Epithelial cell of esophagus (primary cell): Measurements from ENCODE around the gene ESR1.

ENCODE experiments used
- DNase-seq: peaks from one replicate; pipeline ENCODE4 v3.0.0; 2010; ENCODE audit warnings: low read depth
- H3K4me3 ChIP-seq: 2 replicates; pipeline ENCODE4 v1.5.1; 2011; ENCODE audit warnings: mild to moderate bottlenecking, low read length, control low read depth
- TF ChIP-seq, protein P1 (sequence below): IDR thresholded peaks from 2 replicates; pipeline ENCODE4 v1.5.1; 2011; ENCODE audit warnings: low read depth, mild to moderate bottlenecking, low read length, control low read depth, inconsistent platforms; ENCODE audit not compliant: insufficient read depth; ENCODE audit errors: missing control alignments

The ESR1 gene

DNA sequence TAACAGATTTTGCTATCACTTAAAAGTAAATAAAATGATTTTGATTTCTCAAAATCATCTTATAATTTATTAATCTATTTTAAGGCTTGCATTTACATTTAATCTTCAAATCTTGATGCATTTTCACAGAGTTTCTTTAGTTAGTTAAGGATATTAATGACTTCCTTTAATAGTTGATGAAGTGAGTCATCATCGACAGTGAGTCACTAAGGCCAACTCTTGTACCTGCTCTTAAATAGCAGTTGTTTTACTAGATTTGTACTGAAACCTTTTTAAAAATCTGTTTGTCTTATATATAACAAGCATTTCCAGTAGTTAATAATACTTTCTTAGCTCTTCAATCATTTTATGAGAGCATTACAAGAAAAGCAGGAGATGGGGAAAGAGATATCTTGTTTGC is 191.7 kb downstream of the ESR1 start:
- TF ChIP-seq, protein P1, sequence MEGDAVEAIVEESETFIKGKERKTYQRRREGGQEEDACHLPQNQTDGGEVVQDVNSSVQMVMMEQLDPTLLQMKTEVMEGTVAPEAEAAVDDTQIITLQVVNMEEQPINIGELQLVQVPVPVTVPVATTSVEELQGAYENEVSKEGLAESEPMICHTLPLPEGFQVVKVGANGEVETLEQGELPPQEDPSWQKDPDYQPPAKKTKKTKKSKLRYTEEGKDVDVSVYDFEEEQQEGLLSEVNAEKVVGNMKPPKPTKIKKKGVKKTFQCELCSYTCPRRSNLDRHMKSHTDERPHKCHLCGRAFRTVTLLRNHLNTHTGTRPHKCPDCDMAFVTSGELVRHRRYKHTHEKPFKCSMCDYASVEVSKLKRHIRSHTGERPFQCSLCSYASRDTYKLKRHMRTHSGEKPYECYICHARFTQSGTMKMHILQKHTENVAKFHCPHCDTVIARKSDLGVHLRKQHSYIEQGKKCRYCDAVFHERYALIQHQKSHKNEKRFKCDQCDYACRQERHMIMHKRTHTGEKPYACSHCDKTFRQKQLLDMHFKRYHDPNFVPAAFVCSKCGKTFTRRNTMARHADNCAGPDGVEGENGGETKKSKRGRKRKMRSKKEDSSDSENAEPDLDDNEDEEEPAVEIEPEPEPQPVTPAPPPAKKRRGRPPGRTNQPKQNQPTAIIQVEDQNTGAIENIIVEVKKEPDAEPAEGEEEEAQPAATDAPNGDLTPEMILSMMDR, result no peak
- no peak overlapping the region for H3K4me3 ChIP-seq
- peak; percentile 57 for DNase-seq

GRCh38 chr6:152001408-152001807 is 193.9 kb downstream of the ESR1 start:
- no peak overlapping the region for H3K4me3 ChIP-seq
- TF ChIP-seq, protein P1, result no peak
- DNase-seq, result no peak

DNA sequence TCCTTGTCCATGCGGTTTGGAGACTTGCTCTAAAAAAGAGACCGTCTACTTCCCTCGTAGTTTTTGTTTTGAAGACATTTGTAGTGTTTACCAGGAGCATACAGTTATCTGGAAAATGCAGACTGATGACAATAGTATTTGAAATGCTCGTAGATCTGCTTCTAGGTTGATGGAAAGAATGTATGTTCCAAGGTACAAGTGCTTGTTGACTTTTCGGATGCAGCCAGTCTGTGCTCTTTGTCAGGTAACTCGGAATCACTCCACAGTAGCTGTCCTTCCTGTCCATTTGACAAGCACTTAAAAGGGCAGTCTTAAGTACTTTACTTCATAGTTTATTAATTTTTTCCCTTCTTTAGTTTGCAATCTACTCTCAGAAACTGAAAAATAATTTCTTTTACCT is 194.8 kb downstream of the ESR1 start:
- DNase-seq, result no peak
- H3K4me3 ChIP-seq, result no peak overlapping the region
- TF ChIP-seq, protein P1, result no peak

DNA sequence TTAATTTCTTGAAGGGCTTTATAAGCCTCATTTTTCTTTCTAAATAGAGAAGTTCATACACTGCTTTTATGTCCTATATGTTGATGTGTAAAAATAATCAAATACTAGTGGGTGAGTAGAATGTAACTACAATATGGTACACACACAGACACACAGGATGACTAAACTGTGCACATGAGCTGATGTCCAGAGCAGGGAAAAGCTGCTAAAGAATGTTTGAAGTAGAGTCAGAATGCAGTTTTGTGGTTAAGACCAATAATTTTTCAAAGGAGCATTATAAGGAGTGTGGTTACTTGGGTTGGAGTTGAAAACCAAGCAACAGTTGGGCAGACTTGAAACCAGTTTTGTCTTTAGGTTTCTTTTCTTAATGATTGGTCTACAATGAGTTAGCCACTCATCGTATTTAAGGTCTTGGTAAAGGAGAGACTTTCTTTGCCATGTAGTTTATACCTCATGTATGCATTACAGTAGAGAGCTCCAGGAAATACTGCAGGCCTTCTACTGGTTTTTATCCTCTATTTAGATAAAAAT is 196.6 kb downstream of the ESR1 start:
- DNase-seq, result no peak
- H3K4me3 ChIP-seq, result no peak overlapping the region
- TF ChIP-seq, protein P1, result no peak

DNA sequence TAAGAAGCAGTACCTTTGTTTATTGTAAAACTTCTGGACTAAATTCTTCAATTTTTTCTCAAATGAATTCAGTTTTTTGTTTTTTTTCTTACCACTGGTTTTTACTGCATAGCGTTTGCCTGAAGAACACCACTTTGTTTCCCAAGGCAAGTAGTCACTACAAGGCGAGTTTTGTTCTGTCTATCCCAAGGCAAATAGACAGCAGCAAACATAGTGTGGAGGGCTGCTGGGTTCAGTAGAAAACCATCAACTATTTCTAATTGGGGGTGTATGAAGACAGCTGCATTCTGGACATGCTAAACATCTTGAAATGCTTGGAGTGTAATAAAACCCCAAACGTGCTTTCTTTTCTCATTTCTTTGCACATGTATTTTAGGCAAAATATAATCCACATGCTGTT is 197.4 kb downstream of the ESR1 start:
- no peak for DNase-seq
- H3K4me3 ChIP-seq, result no peak overlapping the region
- TF ChIP-seq, protein P1, result no peak

- H3K4me3 ChIP-seq, result no peak overlapping the region
- TF ChIP-seq, protein P1, result no peak
- no peak for DNase-seq
Measured at GRCh38 chr6:152008779-152009178, 201.3 kb downstream of the ESR1 start.

GRCh38 chr6:152012227-152012626 is 204.7 kb downstream of the ESR1 start:
- DNase-seq, result no peak
- TF ChIP-seq, protein P1, result no peak
- H3K4me3 ChIP-seq, result no peak overlapping the region
